ENCODE measurements around the gene SLC27A4. TPM values are rescaled to one million over a fixed set of nuclear protein-coding genes. Genes with fewer than 3 reads are reported as not detected.

The SLC27A4 gene
- total RNA-seq, 1 donor from 2014 or later = 14.4 TPM

DNA sequence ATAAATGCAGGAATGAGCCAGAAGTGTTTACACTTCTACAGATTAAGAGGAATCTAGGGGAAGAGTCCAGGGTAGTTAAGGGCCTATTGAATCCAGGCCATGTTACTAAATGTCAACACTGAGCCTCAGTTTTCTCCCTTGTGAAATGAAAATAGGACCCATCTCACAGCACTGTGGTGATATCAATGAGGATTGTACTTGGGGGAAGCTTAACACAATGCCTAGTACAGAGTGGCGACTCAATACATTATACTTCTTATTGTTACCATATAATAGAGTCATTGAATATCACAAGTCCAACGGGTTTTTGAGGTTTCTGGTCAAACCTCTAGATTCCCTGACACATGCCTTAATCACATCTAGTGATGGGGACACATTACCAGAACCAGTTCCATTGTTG is 22.7 kb upstream of the SLC27A4 start:
- no peak for ATAC-seq (ENCODE audit: low read depth)
- Mint-ChIP-seq H3K4me3 (no peak overlapping the region), H3K27ac (no peak overlapping the region), H3K4me1 (peaks cover 3% of the 10 kb centered on the region), H3K36me3 (ENCODE audit: low read depth) (peaks cover 54% of the 10 kb centered on the region), H3K27me3 (no peaks in the 10 kb centered on the region), H3K9me3 (no peaks in the 10 kb centered on the region)
- no peak for DNase-seq
- TF ChIP-seq, protein P1, sequence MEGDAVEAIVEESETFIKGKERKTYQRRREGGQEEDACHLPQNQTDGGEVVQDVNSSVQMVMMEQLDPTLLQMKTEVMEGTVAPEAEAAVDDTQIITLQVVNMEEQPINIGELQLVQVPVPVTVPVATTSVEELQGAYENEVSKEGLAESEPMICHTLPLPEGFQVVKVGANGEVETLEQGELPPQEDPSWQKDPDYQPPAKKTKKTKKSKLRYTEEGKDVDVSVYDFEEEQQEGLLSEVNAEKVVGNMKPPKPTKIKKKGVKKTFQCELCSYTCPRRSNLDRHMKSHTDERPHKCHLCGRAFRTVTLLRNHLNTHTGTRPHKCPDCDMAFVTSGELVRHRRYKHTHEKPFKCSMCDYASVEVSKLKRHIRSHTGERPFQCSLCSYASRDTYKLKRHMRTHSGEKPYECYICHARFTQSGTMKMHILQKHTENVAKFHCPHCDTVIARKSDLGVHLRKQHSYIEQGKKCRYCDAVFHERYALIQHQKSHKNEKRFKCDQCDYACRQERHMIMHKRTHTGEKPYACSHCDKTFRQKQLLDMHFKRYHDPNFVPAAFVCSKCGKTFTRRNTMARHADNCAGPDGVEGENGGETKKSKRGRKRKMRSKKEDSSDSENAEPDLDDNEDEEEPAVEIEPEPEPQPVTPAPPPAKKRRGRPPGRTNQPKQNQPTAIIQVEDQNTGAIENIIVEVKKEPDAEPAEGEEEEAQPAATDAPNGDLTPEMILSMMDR (IDR thresholded peaks at IDR 0.05) = no peak
- intact Hi-C loops (cut with micrococcal nuclease) = no loop called here
- CTCF ChIA-PET = no interaction called here
- POLR2A ChIA-PET = no interaction called here

DNA sequence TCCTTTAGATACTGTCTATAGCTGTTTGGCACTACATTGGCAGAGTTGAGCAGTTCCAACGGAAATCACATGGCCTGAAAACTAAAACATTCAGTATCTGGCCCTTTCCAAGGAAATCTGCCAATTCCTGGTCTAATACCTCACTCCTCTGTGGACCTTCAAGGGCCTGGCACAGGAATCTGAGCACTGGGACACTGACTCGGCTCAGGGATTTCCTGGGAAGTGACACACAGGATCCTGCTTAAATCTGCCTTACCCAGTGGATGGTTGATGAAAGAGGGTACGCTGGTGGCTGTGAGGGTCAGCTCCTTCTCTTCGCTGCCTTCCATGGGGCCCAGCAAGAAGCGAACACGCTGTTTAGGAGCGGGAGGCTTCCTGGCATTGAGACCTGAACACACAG is 19.0 kb upstream of the SLC27A4 start:
- Mint-ChIP-seq H3K9me3 (no peaks in the 10 kb centered on the region), H3K4me3 (peak overlapping the region; percentile 92), H3K27me3 (no peaks in the 10 kb centered on the region), H3K27ac (no peak overlapping the region), H3K36me3 (ENCODE audit: low read depth) (peaks cover 48% of the 10 kb centered on the region), H3K4me1 (peaks cover 19% of the 10 kb centered on the region)
- CTCF ChIA-PET = interaction anchor here (1.1 kb wide), 1 partner anchor 20 kb away, joined by 3 read pairs; no protein-coding TSS in a partner anchor
- DNase-seq (no peak), ATAC-seq (ENCODE audit: low read depth) (no peak)
- TF ChIP-seq, protein P1 (IDR thresholded peaks at IDR 0.05) = no peak
- POLR2A ChIA-PET = interaction anchor here (1.1 kb wide), 1 partner anchor 45 kb away, joined by 3 read pairs; the partner anchor contains the start of genes GOLGA2 and SWI5
- intact Hi-C loops (cut with micrococcal nuclease) = loop anchor here (5.0 to 10.0 kb wide), 3 partner anchors 129 to 363 kb away; partner anchors contain the start of genes CIZ1, PTGES2 and SET

DNA sequence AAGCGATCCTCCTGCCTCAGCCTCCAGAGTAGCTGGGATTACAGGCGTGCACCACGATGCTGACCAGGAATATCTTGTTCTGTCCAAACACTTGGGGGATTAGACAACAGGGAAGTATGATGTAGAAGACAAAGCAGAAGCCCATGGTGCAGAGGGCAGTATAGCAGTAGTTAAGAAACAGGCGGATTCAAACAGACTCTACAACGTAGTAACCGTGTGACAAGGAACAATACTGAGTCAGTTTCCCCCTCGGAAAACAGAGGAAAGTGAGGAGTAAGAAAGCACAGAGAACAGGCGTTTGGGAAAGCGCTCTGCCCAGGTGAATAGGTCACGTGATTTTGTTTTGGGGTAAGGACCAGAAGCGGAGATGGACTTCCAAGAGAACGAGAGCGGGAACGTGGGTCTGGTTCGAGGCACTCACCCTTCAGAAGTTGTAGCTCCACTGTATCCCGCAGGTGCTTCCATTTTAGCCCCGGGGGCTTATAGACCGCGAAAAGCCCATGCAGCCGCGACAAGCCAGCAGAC is 18.4 kb upstream of the SLC27A4 start:
- no peaks in the 10 kb centered on the region for H3K9me3 Mint-ChIP-seq
- no peak for DNase-seq
- peak overlapping the region; percentile 97 for H3K27ac Mint-ChIP-seq
- TF ChIP-seq, protein P1 (IDR thresholded peaks at IDR 0.05) = no peak
- ATAC-seq (ENCODE audit: low read depth) = no peak
- intact Hi-C loops (cut with micrococcal nuclease) = loop anchor here (1.0 to 10.0 kb wide), 12 partner anchors 18 to 465 kb away; partner anchors contain the start of genes CERCAM, CIZ1, DYNC2I2 and GLE1
- H3K27me3 Mint-ChIP-seq = no peaks in the 10 kb centered on the region
- H3K4me3 Mint-ChIP-seq = peak overlapping the region; percentile 92
- H3K36me3 Mint-ChIP-seq (ENCODE audit: low read depth) = peaks cover 42% of the 10 kb centered on the region
- CTCF ChIA-PET = interaction anchor here (1.1 kb wide), 1 partner anchor 19 kb away, joined by 3 read pairs; no protein-coding TSS in a partner anchor
- H3K4me1 Mint-ChIP-seq = peaks cover 19% of the 10 kb centered on the region
- POLR2A ChIA-PET = interaction anchor here (1.1 kb wide), 1 partner anchor 46 kb away, joined by 3 read pairs; the partner anchor contains the start of genes GOLGA2 and SWI5

DNA sequence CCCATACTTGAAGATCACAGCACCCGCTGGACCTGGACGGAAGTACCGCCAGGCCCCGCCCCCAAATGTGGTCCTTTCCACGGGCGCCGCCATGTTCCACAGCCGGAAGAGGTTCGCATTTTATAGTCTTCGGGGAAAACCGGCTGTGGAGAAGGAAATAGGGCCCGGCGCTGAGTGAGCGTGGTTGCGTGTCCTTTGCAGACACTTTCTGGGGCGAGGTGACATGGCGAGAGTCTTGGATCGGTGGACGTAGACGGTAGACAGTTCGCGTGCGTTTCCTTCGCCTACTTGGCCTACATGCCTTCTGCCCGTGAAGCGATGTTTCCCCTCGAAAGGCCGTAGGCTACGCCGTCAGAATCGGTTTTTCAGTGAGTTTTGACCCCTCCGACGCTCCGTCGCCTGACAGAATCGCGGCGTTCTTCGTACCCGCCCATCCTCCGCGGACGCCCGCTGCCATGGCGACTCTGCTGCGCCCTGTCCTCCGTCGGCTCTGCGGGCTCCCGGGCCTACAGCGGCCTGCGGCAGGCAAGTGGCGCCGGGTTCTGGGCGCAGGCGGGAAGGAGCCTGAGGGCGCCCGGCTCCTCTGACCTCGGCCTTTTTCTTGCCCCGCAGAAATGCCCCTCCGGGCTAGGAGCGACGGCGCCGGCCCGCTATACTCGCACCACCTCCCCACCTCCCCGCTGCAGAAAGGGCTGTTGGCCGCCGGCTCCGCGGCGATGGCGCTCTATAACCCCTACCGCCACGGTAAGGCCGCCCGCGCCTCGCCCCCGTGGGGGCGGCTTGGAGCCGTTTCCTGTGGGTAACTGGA is 17.7 kb upstream of the SLC27A4 start, which contains the start of the genes COQ4 and TRUB2:
COQ4 (plus strand) TSS at position 436 of the 808 bp plus-strand sequence; CDS start at position 456, 20 bp downstream.
TRUB2 (minus strand) TSS at position 44 of the 808 bp plus-strand sequence; CDS start at position 5, 39 bp downstream.
- Mint-ChIP-seq H3K4me3 (peak within 1 kb of the TSS; percentile 92), H3K27me3 (no peaks in the 10 kb centered on the region), H3K9me3 (no peaks in the 10 kb centered on the region), H3K4me1 (peaks cover 19% of the 10 kb centered on the region), H3K36me3 (ENCODE audit: low read depth) (peaks cover 38% of the 10 kb centered on the region), H3K27ac (peak within 1 kb of the TSS; percentile 97)
- peak; percentile 86 for DNase-seq
- ChIA-PET POLR2A (interaction anchor here (1.0 kb wide), 1 partner anchor 21 kb away, joined by 3 read pairs; no protein-coding TSS in a partner anchor), CTCF (no interaction called here)
- intact Hi-C loops (cut with micrococcal nuclease) = loop anchor here (1.0 to 10.0 kb wide), 12 partner anchors 18 to 465 kb away; partner anchors contain the start of genes CERCAM, CIZ1, DYNC2I2 and GLE1
- peak; percentile 88 for ATAC-seq (ENCODE audit: low read depth)
- TF ChIP-seq, protein P1 (IDR thresholded peaks at IDR 0.05) = no peak
